Camera-type eye (tissue), 1 donor: ENCODE measurements around the gene MBD3L1. TPM values are rescaled to one million over a fixed set of nuclear protein-coding genes. Genes with fewer than 3 reads are reported as not detected.

Experiments used
- total RNA-seq: library from RNA; depleted of rRNA; stranded (reverse); fragments of >200 nt; gene quantifications from one replicate; pipeline ENCODE4 v1.2.3, GENCODE V29; 2014

MBD3L1 gene
- total RNA-seq: not detected

DNA sequence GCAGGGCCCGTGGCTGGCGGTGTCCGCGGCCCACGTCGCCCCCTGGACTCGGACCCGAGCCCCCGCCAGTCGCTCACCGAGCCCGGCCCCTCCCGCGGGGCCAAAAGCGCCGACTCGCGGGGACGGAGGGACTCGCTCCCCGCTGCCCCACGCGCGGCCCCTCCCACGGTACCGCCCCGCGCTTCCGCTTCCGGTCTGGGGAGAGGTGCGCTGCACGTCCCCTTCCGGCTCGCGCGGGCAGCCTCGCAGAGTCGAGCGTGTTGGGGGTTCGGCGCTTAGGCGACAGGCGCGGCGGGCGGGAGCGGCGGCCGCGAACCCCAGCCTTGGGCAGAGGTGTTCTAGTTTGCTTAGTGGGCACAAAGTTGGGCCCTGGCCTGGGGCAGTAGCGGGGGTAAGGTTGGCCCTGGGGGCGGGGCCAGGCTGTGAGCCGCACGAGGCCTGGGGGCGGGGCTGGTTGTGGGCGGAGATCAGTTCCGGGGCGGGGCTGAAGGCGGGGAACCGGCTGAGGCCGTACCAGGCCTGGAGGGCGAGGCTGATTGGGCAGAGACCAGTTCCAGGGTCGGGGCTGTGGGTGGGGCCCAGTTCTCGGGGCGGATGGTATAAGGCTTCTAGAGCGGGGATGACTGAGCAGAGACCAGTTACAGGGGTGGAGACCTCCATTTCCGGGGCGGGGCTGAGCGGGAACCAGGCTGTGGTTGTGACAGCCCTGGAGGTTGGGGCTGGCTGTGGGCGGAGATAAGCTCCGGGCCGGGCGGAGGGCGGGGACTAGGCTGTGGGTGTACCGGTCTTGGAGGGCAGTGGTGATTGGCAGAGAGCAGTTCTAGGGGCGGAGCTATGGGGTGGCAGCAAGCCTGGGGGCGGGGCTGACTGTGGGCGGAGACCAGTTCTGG lies at the start of gene MBD3L1, which contains the start of gene ZNF558:
Gene MBD3L1, plus strand, starts transcription at position 246 of the 890 bp plus-strand sequence. CDS start 10,302 bp downstream, outside the sequence.
Gene ZNF558, minus strand, starts transcription at position 173 of the 890 bp plus-strand sequence. CDS start 9,645 bp downstream, outside the sequence.

Other genes starting within 250 kb of the MBD3L1 start
- 109 TPM for gene ADAMTS10, start 221.7 kb upstream of the MBD3L1 start, total RNA-seq
- gene NFILZ, start 201.7 kb upstream of the MBD3L1 start, total RNA-seq: not detected
- not detected for gene ACTL9, start 133.6 kb upstream of the MBD3L1 start, total RNA-seq
- not detected for gene OR2Z1, start 110.7 kb upstream of the MBD3L1 start, total RNA-seq
- gene ZNF558, start 73 bp upstream of the MBD3L1 start, total RNA-seq: 54.4 TPM
- gene MUC16, start 178.0 kb downstream of the MBD3L1 start, total RNA-seq: 10.1 TPM